ENCODE measurements around the gene SNX8.

The SNX8 gene

GRCh38 chr7:2264158-2264557 lies 50.1 kb downstream of the SNX8 start:
- in situ Hi-C loops (cut with HindIII; ENCODE audit: low sequenced_read_pairs): no loop called here
- no peak for TF ChIP-seq CTCF (IDR thresholded peaks at IDR 0.05; ENCODE audit: low read depth, low read length)
- DNase-seq (ENCODE audit: low read depth, low spot score): no peak
- H3K4me3 ChIP-seq (ENCODE audit: low read depth, low read length): no peak overlapping the region

- H3K4me3 ChIP-seq (ENCODE audit: low read depth, low read length): no peak overlapping the region
- no peak for DNase-seq (ENCODE audit: low read depth, low spot score)
- in situ Hi-C loops (cut with HindIII; ENCODE audit: low sequenced_read_pairs): no loop called here
- no peak for TF ChIP-seq CTCF (IDR thresholded peaks at IDR 0.05; ENCODE audit: low read depth, low read length)
Observed at GRCh38 chr7:2263176-2263575, 51.1 kb downstream of the SNX8 start.

GRCh38 chr7:2261611-2262010 lies 52.6 kb downstream of the SNX8 start:
- TF ChIP-seq CTCF (IDR thresholded peaks at IDR 0.05; ENCODE audit: low read depth, low read length): no peak
- H3K4me3 ChIP-seq (ENCODE audit: low read depth, low read length): no peak overlapping the region
- in situ Hi-C loops (cut with HindIII; ENCODE audit: low sequenced_read_pairs): no loop called here
- no peak for DNase-seq (ENCODE audit: low read depth, low spot score)

GRCh38 chr7:2260820-2261219 lies 53.4 kb downstream of the SNX8 start:
- no peak for TF ChIP-seq CTCF (IDR thresholded peaks at IDR 0.05; ENCODE audit: low read depth, low read length)
- no peak for DNase-seq (ENCODE audit: low read depth, low spot score)
- in situ Hi-C loops (cut with HindIII; ENCODE audit: low sequenced_read_pairs): no loop called here
- no peak overlapping the region for H3K4me3 ChIP-seq (ENCODE audit: low read depth, low read length)

- no peak for TF ChIP-seq CTCF (IDR thresholded peaks at IDR 0.05; ENCODE audit: low read depth, low read length)
- H3K4me3 ChIP-seq (ENCODE audit: low read depth, low read length): no peak overlapping the region
- no peak for DNase-seq (ENCODE audit: low read depth, low spot score)
- in situ Hi-C loops (cut with HindIII; ENCODE audit: low sequenced_read_pairs): no loop called here
Observed at GRCh38 chr7:2259480-2259879, 54.8 kb downstream of the SNX8 start.

GRCh38 chr7:2258661-2259365 lies 55.4 kb downstream of the SNX8 start:
- DNase-seq (ENCODE audit: low read depth, low spot score): no peak
- in situ Hi-C loops (cut with HindIII; ENCODE audit: low sequenced_read_pairs): no loop called here
- no peak for TF ChIP-seq CTCF (IDR thresholded peaks at IDR 0.05; ENCODE audit: low read depth, low read length)
- no peak overlapping the region for H3K4me3 ChIP-seq (ENCODE audit: low read depth, low read length)

Measured in astrocyte of the spinal cord (primary cell).